Activated T-cell treated with anti-CD3 and anti-CD28 coated beads, Interleukin-2, amount 50 U/mL, for 1 hour (primary cell): ENCODE data around the gene NCAM2.

ENCODE experiments used
- DNase-seq: peaks from one replicate; pipeline ENCODE4 v3.0.0-alpha.2; 2020

Gene NCAM2

GRCh38 chr21:21466752-21467151, 468.5 kb downstream of the NCAM2 start:
- no peak for DNase-seq

- DNase-seq = no peak
Measured at GRCh38 chr21:21468003-21468402, 469.8 kb downstream of the NCAM2 start.

DNA sequence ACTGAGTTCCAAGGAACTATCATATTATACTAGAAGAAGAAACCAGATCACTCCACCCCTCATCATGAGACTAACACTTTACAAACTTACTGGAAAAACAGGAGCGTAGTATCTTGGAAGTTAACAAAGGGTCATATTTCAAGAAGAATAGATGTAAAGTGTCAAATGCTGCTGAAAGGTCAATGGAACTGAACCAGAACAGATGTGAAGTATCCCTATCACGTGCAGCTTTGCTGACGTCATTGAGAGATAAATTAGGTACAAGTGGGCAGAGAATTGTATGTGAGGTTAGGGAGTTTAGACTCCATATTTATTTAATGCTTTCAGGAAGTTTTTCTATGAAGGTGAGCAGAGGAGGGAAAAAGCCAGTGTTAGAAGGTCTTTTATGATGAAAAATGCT, 483.0 kb downstream of the NCAM2 start:
- no peak for DNase-seq

GRCh38 chr21:21508859-21509258, 510.6 kb downstream of the NCAM2 start:
- no peak for DNase-seq

- no peak for DNase-seq
Measured at GRCh38 chr21:21530680-21531079, 532.5 kb downstream of the NCAM2 start.

GRCh38 chr21:21547368-21547953, 549.3 kb downstream of the NCAM2 start:
- DNase-seq = no peak

- DNase-seq = no peak
Measured at GRCh38 chr21:21559285-21560045, 561.3 kb downstream of the NCAM2 start.
